ENCODE measurements around the gene TNFAIP1. TPM values are rescaled to one million over a fixed set of nuclear protein-coding genes. Genes with fewer than 3 reads are reported as not detected.

Gene TNFAIP1
- total RNA-seq, 3 donors from 2014 or later (not counting 1 experiment from before 2014, with no cell fraction given), result 10.5 to 15.7 (median 14.6) TPM

GRCh38 chr17:28343491-28343932 is 8.0 kb downstream of the TNFAIP1 start:
- no peak overlapping the region for H3K4me3 Mint-ChIP-seq
- ATAC-seq, result no peak
- Histone ChIP-seq H3K9me3 (ENCODE audit: control insufficient read depth, insufficient read depth, low read length) (no peaks in the 10 kb centered on the region), H3K27me3 (ENCODE audit: control insufficient read depth, insufficient read depth, low read length) (no peaks in the 10 kb centered on the region), H3K4me3 (ENCODE audit: low read length) (no peak overlapping the region), H3K36me3 (ENCODE audit: control insufficient read depth, insufficient read depth, low read length) (peaks cover 70% of the 10 kb centered on the region), H3K4me1 (ENCODE audit: control insufficient read depth, insufficient read depth, low read length) (no peaks in the 10 kb centered on the region), H3K27ac (ENCODE audit: low read length) (no peak overlapping the region)
- no peak for TF ChIP-seq CTCF (IDR thresholded peaks at IDR 0.05)
- H3K9me3 Mint-ChIP-seq, result no peaks in the 10 kb centered on the region
- intact Hi-C loops (cut with micrococcal nuclease), result no loop called here
- H3K27ac Mint-ChIP-seq, result no peak overlapping the region
- peaks cover 0 to 2% of the 10 kb centered on the region in 2 donors for H3K4me1 Mint-ChIP-seq
- DNase-seq, result no peak
- 78% methylated on average over 10 of the region's 10 CpGs for WGBS (ENCODE audit: insufficient coverage)
- H3K27me3 Mint-ChIP-seq (ENCODE audit: low read depth in 2 of 2), result no peaks in the 10 kb centered on the region
- H3K36me3 Mint-ChIP-seq, result no peaks in the 10 kb centered on the region

- H3K36me3 Mint-ChIP-seq, result no peaks in the 10 kb centered on the region
- intact Hi-C loops (cut with micrococcal nuclease), result no loop called here
- no peak for TF ChIP-seq CTCF (IDR thresholded peaks at IDR 0.05)
- ATAC-seq, result no peak
- H3K27ac Mint-ChIP-seq, result no peak overlapping the region
- no peak for DNase-seq
- Histone ChIP-seq H3K4me3 (ENCODE audit: low read length) (no peak overlapping the region), H3K27me3 (ENCODE audit: control insufficient read depth, insufficient read depth, low read length) (no peaks in the 10 kb centered on the region), H3K36me3 (ENCODE audit: control insufficient read depth, insufficient read depth, low read length) (peaks cover 75% of the 10 kb centered on the region), H3K9me3 (ENCODE audit: control insufficient read depth, insufficient read depth, low read length) (no peaks in the 10 kb centered on the region), H3K27ac (ENCODE audit: low read length) (no peak overlapping the region), H3K4me1 (ENCODE audit: control insufficient read depth, insufficient read depth, low read length) (no peaks in the 10 kb centered on the region)
- H3K4me1 Mint-ChIP-seq, result no peaks in the 10 kb centered on the region
- 97% methylated on average over 9 of the region's 9 CpGs for WGBS (ENCODE audit: insufficient coverage)
- no peaks in the 10 kb centered on the region for H3K27me3 Mint-ChIP-seq (ENCODE audit: low read depth in 2 of 2)
- no peaks in the 10 kb centered on the region for H3K9me3 Mint-ChIP-seq
- H3K4me3 Mint-ChIP-seq, result no peak overlapping the region
These were observed 8.4 kb downstream of the TNFAIP1 start for GRCh38 chr17:28344011-28344410.

GRCh38 chr17:28344435-28344901 is 8.9 kb downstream of the TNFAIP1 start:
- no peaks in the 10 kb centered on the region for H3K9me3 Mint-ChIP-seq

More at GRCh38 chr17:28344435-28344901, 8.9 kb downstream of the TNFAIP1 start:
- TF ChIP-seq CTCF (IDR thresholded peaks at IDR 0.05), result no peak
- Histone ChIP-seq H3K4me3 (ENCODE audit: low read length) (no peak overlapping the region), H3K36me3 (ENCODE audit: control insufficient read depth, insufficient read depth, low read length) (peaks cover 75% of the 10 kb centered on the region), H3K27ac (ENCODE audit: low read length) (no peak overlapping the region), H3K27me3 (ENCODE audit: control insufficient read depth, insufficient read depth, low read length) (no peaks in the 10 kb centered on the region), H3K9me3 (ENCODE audit: control insufficient read depth, insufficient read depth, low read length) (no peaks in the 10 kb centered on the region), H3K4me1 (ENCODE audit: control insufficient read depth, insufficient read depth, low read length) (no peaks in the 10 kb centered on the region)
- Mint-ChIP-seq H3K36me3 (no peaks in the 10 kb centered on the region), H3K27ac (no peak overlapping the region), H3K4me3 (no peak overlapping the region), H3K27me3 (ENCODE audit: low read depth in 2 of 2) (no peaks in the 10 kb centered on the region), H3K4me1 (no peaks in the 10 kb centered on the region)
- 97% methylated on average over 19 of the region's 19 CpGs for WGBS (ENCODE audit: insufficient coverage)
- ATAC-seq (no peak), DNase-seq (no peak)
- intact Hi-C loops (cut with micrococcal nuclease), result no loop called here
